HG03575 (cell line): Measurements from ENCODE around the gene SLC16A11.
"Not testable (repeated sequence)": the region's sequence is repeated elsewhere in the genome, so short reads cannot be mapped to it uniquely, and the experiment has no call there.

Experiments used
- ATAC-seq: cut with Tn5 transposase; IDR thresholded peaks from one replicate; pipeline ENCODE4 v1.9.1; 2021; ENCODE audit not compliant: unreplicated experiment, insufficient number of reproducible peaks, low FRiP score; ENCODE audit errors: extremely low read depth

The SLC16A11 gene

DNA sequence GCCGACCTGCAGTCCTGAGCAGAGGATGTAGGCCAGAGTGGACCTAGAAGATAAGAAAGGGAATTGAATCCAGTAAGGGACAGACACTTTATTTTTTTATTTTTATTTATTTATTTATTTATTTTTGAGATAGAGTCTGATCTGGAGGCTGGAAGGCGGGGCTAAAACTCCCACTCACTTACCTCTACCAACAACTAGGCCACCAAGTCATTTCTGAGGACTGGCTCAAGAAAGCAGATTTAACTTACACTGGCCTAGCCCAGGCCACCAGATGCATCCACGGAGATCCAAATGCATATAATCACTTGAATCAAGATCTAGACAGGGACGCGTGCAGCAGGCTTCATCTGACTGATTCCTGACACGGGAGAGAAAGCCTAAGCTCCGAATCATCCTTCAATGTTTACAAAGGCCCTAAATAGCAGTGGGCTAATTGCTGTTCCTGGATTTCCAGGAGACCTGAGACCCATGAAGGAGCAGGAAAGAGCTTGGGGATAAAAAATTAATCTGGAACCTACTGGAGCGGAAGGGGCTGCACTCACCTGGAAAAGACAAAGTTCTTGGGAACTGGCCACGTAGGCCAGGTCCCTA lies 49.1 kb downstream of the SLC16A11 start:
- ATAC-seq = no peak

DNA sequence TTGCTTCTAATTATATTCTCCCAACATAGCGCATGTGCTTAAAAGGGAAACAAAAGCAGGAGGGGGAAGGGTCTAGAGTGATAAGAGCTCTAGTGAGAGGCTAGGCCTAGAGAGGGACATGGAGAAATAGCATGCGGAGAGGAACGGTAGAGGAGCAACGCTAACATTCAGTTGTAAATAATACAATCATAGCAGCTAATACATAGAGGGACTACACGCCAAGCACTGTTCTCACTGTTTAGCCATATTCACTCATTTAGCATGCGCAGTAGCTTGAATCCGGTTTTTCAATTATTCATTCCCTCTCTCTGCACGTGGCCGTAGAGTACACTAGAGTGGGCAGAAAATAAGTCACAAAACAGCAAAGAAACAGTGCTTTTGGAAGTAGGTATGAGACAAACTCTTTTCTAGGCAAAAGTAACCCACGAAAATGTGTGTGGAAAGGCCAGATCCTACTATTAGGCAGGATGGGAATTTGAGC lies 49.7 kb downstream of the SLC16A11 start:
- no peak for ATAC-seq

DNA sequence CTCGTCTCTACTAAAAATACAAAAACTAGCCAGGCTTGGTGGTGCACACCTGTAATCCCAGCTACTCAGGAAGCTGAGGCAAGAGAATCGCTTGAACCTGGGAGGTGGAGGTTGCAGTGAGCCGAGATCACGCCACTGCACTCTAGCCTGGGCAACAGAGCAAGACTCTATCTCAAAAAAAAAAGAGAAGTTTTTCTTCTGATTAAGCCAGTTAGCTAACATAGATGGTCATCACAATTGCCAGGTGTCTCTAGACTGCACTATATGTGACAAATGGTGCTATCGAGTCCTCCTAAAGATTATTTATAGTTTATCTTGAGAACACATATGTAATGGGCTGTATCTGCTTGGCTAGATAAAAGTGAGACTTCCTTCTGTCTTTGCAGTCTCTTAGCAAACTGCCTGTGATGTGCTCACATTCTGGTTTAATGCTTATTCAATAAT lies 50.3 kb downstream of the SLC16A11 start:
- ATAC-seq = not testable (repeated sequence)
